H1 (cell line): Measurements from ENCODE around the gene ANO6. TPM values are rescaled to one million over a fixed set of nuclear protein-coding genes. Genes with fewer than 3 reads are reported as not detected.

Source experiments
- EGR1 ChIP-seq: IDR thresholded peaks from 2 replicates; pipeline ENCODE4 v1.6.1; 2011; ENCODE audit warnings: low read depth, low read length, borderline replicate concordance
- MAX ChIP-seq: IDR thresholded peaks from 2 replicates; pipeline ENCODE4 v1.6.1; 2012; ENCODE audit warnings: inconsistent platforms
- SAP30 ChIP-seq: fragments of 300-600 bp; sonication (generic); IDR thresholded peaks from 2 replicates; pipeline ENCODE4 v1.7.1; 2012; ENCODE audit warnings: low read length, moderate library complexity, mild to moderate bottlenecking, inconsistent platforms; ENCODE audit not compliant: insufficient read depth, insufficient replicate concordance
- SRF ChIP-seq: IDR thresholded peaks from 2 replicates; pipeline ENCODE4 v1.6.1; 2011; ENCODE audit warnings: mild to moderate bottlenecking, low read depth, low read length, moderate library complexity
- TAF1 ChIP-seq: IDR thresholded peaks from 2 replicates; pipeline ENCODE4 v1.6.1; 2011; ENCODE audit warnings: mild to moderate bottlenecking, low read depth, low read length
- polyA plus RNA-seq, 7 experiments: library from polyadenylated mRNA; depleted of rRNA in 3 of 7; stranded (reverse) in 5 of 7; unstranded in 2 of 7; fragments of >200 nt in 5 of 7; fragments of 200-250 nt in 2 of 7; gene quantifications; 1 replicate in 5 of 7; 2 replicates in 1 of 7; 4 replicates in 1 of 7; pipeline versions ENCODE4 v1.2.1 to v1.2.3, GENCODE V29; 2011 to 2013; ENCODE audit warnings: missing spikeins in 2 of 7, mixed read lengths in 2 of 7
- total RNA-seq: library from RNA; stranded (reverse); fragmentation: NEBNext Ultra II Directional; extraction: Animal tissue kit (Norgen Biotek cat#: 25700); gene quantifications from 2 replicates; pipeline ENCODE4 v1.2.1, GENCODE V29; 2021

ANO6 gene
- total and polyA plus RNA-seq, 2 of the 8 experiments (the other 6 are each of a cell fraction or from before 2014, with no cell fraction given), result 15.1 to 39.7 TPM

- TF ChIP-seq MAX (no peak), SAP30 (no peak), TAF1 (no peak), EGR1 (no peak), SRF (no peak)
These were observed 28.9 kb downstream of the ANO6 start (continued) for GRCh38 chr12:45244561-45245343.
